GM18909 (cell line): ENCODE results near the gene ABAT.
"Not testable (repeated sequence)": the region's sequence is repeated elsewhere in the genome, so short reads cannot be mapped to it uniquely, and the experiment has no call there.

Source experiments
- ATAC-seq: cut with Tn5 transposase; IDR thresholded peaks from one replicate; pipeline ENCODE4 v1.9.1; 2021; ENCODE audit warnings: mild to moderate bottlenecking; ENCODE audit not compliant: unreplicated experiment, poor library complexity

The ABAT gene

GRCh38 chr16:8773537-8773936 lies 99.1 kb downstream of the ABAT start:
- ATAC-seq = no peak

- no peak for ATAC-seq
Observed at GRCh38 chr16:8774208-8774607, 99.8 kb downstream of the ABAT start.

GRCh38 chr16:8775359-8775758 lies 100.9 kb downstream of the ABAT start:
- no peak for ATAC-seq

GRCh38 chr16:8776129-8776584 lies 101.7 kb downstream of the ABAT start:
- ATAC-seq = no peak

GRCh38 chr16:8777217-8777616 lies 102.8 kb downstream of the ABAT start:
- no peak for ATAC-seq

- ATAC-seq = no peak
Observed at GRCh38 chr16:8781797-8782196, 107.4 kb downstream of the ABAT start.

GRCh38 chr16:8782673-8783072 lies 108.3 kb downstream of the ABAT start:
- no peak for ATAC-seq

GRCh38 chr16:8785408-8785807 lies 111.0 kb downstream of the ABAT start:
- no peak for ATAC-seq

- ATAC-seq = not testable (repeated sequence)
Observed at GRCh38 chr16:8786316-8786715, 111.9 kb downstream of the ABAT start.

- no peak for ATAC-seq
Observed at GRCh38 chr16:8788578-8789172, 114.3 kb downstream of the ABAT start.

- no peak for ATAC-seq
Observed at GRCh38 chr16:8795091-8795490, 120.7 kb downstream of the ABAT start.

GRCh38 chr16:8795818-8796217 lies 121.4 kb downstream of the ABAT start:
- ATAC-seq = no peak

- no peak for ATAC-seq
Observed at GRCh38 chr16:8796469-8797363, 122.3 kb downstream of the ABAT start.

- ATAC-seq = peak; percentile 93
Observed at GRCh38 chr16:8797364-8798173, 123.2 kb downstream of the ABAT start, which contains the start of the genes PMM2 and TMEM186. Gene PMM2 (plus strand): TSS chr16:8797839. CDS start chr16:8797883, 44 bp downstream. Gene TMEM186 (minus strand): TSS chr16:8797639. CDS start chr16:8797614, 25 bp downstream.

GRCh38 chr16:8798174-8798527 lies 123.7 kb downstream of the ABAT start:
- peak; percentile 3 for ATAC-seq

GRCh38 chr16:8798535-8799157 lies 124.2 kb downstream of the ABAT start:
- ATAC-seq = no peak

- ATAC-seq = no peak
Observed at GRCh38 chr16:8801701-8802100, 127.3 kb downstream of the ABAT start.

GRCh38 chr16:8803733-8804132 lies 129.3 kb downstream of the ABAT start:
- not testable (repeated sequence) for ATAC-seq

- no peak for ATAC-seq
Observed at GRCh38 chr16:8804313-8804712, 129.9 kb downstream of the ABAT start.

- no peak for ATAC-seq
Observed at GRCh38 chr16:8806272-8806983, 132.0 kb downstream of the ABAT start.
